Posterior cingulate gyrus (tissue), 11 donors: ENCODE data around the gene PMEPA1.

Experiments
- DNase-seq, 10 donors: peaks; one replicate each; pipeline versions ENCODE4 v3.0.0 to v3.0.0-alpha.2; 2020 to 2021; ENCODE audit warnings: mixed read lengths in 3 of 10
- intact Hi-C: fragments of 100-400 bp; cut with DNase I; formaldehyde crosslinking; loops from one replicate; pipeline ENCODE4 v1.15.1; 2023

Gene PMEPA1

GRCh38 chr20:57696401-57696961, 13.3 kb downstream of the PMEPA1 start:
- no peak for DNase-seq
- intact Hi-C loops = no loop called here

- intact Hi-C loops = no loop called here
Observed at GRCh38 chr20:57695940-57696339, 13.9 kb downstream of the PMEPA1 start.

GRCh38 chr20:57695012-57695411, 14.8 kb downstream of the PMEPA1 start:
- no peak for DNase-seq
- intact Hi-C loops = no loop called here

More at GRCh38 chr20:57695940-57696339, 13.9 kb downstream of the PMEPA1 start:
- no peak for DNase-seq

- intact Hi-C loops = no loop called here
- DNase-seq = no peak
Observed at GRCh38 chr20:57694481-57694880, 15.3 kb downstream of the PMEPA1 start.

- DNase-seq = no peak
- intact Hi-C loops = no loop called here
Observed at GRCh38 chr20:57693670-57694329, 16.0 kb downstream of the PMEPA1 start.

GRCh38 chr20:57693002-57693582, 16.7 kb downstream of the PMEPA1 start:
- intact Hi-C loops = no loop called here

GRCh38 chr20:57692393-57692792, 17.4 kb downstream of the PMEPA1 start:
- DNase-seq = no peak
- intact Hi-C loops = no loop called here

More at GRCh38 chr20:57693002-57693582, 16.7 kb downstream of the PMEPA1 start:
- no peak for DNase-seq

GRCh38 chr20:57691699-57692098, 18.1 kb downstream of the PMEPA1 start:
- intact Hi-C loops = no loop called here
- no peak for DNase-seq

GRCh38 chr20:57690525-57690924, 19.3 kb downstream of the PMEPA1 start:
- intact Hi-C loops = no loop called here
- DNase-seq = no peak

- no peak for DNase-seq
- intact Hi-C loops = no loop called here
Observed at GRCh38 chr20:57689745-57690481, 19.9 kb downstream of the PMEPA1 start.

- intact Hi-C loops = no loop called here
- DNase-seq = peak in 9 of 10 donors; percentile 44 to 92 (median 54)
Observed at GRCh38 chr20:57688864-57689263, 21.0 kb downstream of the PMEPA1 start.

- DNase-seq = no peak
- intact Hi-C loops = no loop called here
Observed at GRCh38 chr20:57688295-57688694, 21.5 kb downstream of the PMEPA1 start.

GRCh38 chr20:57686931-57687652, 22.7 kb downstream of the PMEPA1 start:
- intact Hi-C loops = no loop called here
- DNase-seq = no peak

- peak in 1 of 10 donors; percentile 36 for DNase-seq
- intact Hi-C loops = no loop called here
Observed at GRCh38 chr20:57685146-57685758, 24.6 kb downstream of the PMEPA1 start.

- intact Hi-C loops = no loop called here
- no peak for DNase-seq
Observed at GRCh38 chr20:57684808-57685140, 25.0 kb downstream of the PMEPA1 start.

- intact Hi-C loops = no loop called here
- no peak for DNase-seq
Observed at GRCh38 chr20:57683881-57684807, 25.7 kb downstream of the PMEPA1 start.

- no peak for DNase-seq
- intact Hi-C loops = no loop called here
Observed at GRCh38 chr20:57683287-57683686, 26.5 kb downstream of the PMEPA1 start.

- peak in 8 of 10 donors; percentile 33 to 92 (median 56) for DNase-seq
- intact Hi-C loops = no loop called here
Observed at GRCh38 chr20:57682184-57683101, 27.4 kb downstream of the PMEPA1 start.
